ENCODE results near the gene PTPRCAP. TPM values are rescaled to one million over a fixed set of nuclear protein-coding genes. Genes with fewer than 3 reads are reported as not detected.
"Not testable (repeated sequence)": the region's sequence is repeated elsewhere in the genome, so short reads cannot be mapped to it uniquely, and the experiment has no call there.

The PTPRCAP gene
- total RNA-seq, 1 experiment from 2014 or later, result 0.56 TPM

DNA sequence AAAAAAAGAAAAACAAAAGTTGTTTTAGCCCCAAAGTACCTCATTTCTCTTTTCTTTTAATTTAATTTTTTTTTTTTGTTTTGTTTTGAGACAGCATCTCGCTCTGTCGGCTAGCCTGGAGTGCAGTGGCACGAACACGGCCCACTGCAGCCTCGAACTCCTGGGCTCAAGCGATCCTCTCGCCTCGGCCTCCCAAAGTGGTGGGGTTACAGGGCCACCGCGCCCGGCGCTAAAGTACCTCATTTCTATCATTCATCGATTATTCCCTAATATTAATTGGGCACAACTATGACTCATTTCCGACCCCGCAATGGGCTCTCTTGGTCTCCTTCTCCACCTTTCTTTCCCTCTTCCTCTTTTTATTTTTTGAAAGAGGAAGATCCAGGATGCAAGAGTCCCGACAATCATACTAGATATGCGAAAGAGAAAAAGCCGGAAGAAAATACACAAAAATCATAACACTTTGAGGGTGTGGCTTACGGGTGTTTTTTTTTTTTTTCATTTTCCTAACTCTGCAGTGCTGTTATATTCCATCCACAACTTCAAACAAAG lies 44.9 kb upstream of the PTPRCAP start:
- Histone ChIP-seq H3K4me1 (ENCODE audit: insufficient read depth, low read length, poor library complexity, severe bottlenecking) (peaks cover 9% of the 10 kb centered on the region), H3K9me3 (ENCODE audit: low read depth, low read length, poor library complexity, severe bottlenecking) (no peaks in the 10 kb centered on the region), H3K4me3 (ENCODE audit: low read depth, low read length, poor library complexity, severe bottlenecking) (peak overlapping the region; percentile 54), H3K36me3 (ENCODE audit: insufficient read depth, low read length, poor library complexity, severe bottlenecking) (no peaks in the 10 kb centered on the region), H3K27me3 (replicated peaks; ENCODE audit: insufficient read depth, low read depth, low read length, poor library complexity) (no peaks in the 10 kb centered on the region), H3K27ac (ENCODE audit: low read depth, low read length, poor library complexity, severe bottlenecking) (peak overlapping the region; percentile 76)
- intact Hi-C loops (cut with micrococcal nuclease; ENCODE audit: unreplicated experiment), result no loop called here
- TF ChIP-seq CTCF (conservative IDR thresholded peaks at IDR 0.05; ENCODE audit: low read depth, low read length) (no peak), EZH2 (IDR thresholded peaks at IDR 0.05; ENCODE audit: borderline replicate concordance, low read depth, low read length, poor library complexity, severe bottlenecking) (no peak)
- TSS peak; percentile 85 for BruUV-seq (replicated peaks)
- no peak for DNase-seq (ENCODE audit: low spot score)
- POLR2A ChIA-PET (ENCODE audit: low non-redundant PET), result no interaction called here
- CTCF ChIA-PET, result no interaction called here

DNA sequence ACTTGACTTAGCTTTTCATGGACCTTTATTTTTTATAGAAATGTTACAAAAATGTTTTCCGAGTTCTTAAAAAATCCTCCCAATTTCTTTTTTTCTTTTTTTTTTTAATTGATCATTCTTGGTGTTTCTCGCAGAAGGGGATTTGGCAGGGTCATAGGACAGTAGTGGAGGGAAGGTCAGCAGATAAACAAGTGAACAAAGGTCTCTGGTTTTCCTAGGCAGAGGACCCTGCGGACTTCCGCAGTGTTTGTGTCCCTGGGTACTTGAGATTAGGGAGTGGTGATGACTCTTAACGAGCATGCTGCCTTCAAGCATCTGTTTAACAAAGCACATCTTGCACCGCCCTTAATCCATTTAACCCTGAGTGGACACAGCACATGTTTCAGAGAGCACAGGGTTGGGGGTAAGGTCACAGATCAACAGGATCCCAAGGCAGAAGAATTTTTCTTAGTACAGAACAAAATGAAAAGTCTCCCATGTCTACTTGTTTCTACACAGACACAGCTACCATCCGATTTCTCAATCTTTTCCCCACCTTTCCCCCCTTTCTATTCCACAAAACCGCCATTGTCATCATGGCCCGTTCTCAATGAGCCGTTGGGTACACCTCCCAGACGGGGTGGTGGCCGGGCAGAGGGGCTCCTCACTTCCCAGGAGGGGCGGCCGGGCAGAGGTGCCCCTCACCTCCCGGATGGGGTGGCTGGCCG lies 40.0 kb upstream of the PTPRCAP start:
- H3K36me3 ChIP-seq (ENCODE audit: insufficient read depth, low read length, poor library complexity, severe bottlenecking); H3K4me1 ChIP-seq (ENCODE audit: insufficient read depth, low read length, poor library complexity, severe bottlenecking); CTCF ChIA-PET; H3K4me3 ChIP-seq (ENCODE audit: low read depth, low read length, poor library complexity, severe bottlenecking); H3K27me3 ChIP-seq (replicated peaks; ENCODE audit: insufficient read depth, low read depth, low read length, poor library complexity); POLR2A ChIA-PET (ENCODE audit: low non-redundant PET); H3K27ac ChIP-seq (ENCODE audit: low read depth, low read length, poor library complexity, severe bottlenecking); H3K9me3 ChIP-seq (ENCODE audit: low read depth, low read length, poor library complexity, severe bottlenecking); DNase-seq (ENCODE audit: low spot score); BruUV-seq (replicated peaks); intact Hi-C loops (cut with micrococcal nuclease; ENCODE audit: unreplicated experiment): not testable (repeated sequence)

DNA sequence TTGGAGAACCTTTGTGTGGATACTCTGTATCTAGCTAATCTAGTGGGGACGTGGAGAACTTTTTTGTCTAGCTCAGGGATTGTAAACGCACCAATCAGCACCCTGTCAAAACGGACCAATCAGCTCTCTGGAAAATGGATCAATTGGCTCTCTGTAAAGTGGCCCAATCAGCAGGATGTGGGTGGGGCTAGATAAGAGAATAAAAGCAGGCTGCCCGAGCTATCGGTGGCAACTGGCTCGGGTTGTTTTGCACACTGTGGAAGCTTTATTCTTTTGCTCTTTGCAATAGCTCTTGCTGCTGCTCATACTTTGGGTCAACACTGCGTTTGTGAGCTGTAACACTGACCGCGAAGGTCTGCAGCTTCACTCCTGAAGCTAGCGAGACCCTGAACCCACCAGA lies 39.2 kb upstream of the PTPRCAP start:
- POLR2A ChIA-PET (ENCODE audit: low non-redundant PET); H3K27ac ChIP-seq (ENCODE audit: low read depth, low read length, poor library complexity, severe bottlenecking); BruUV-seq (replicated peaks); H3K27me3 ChIP-seq (replicated peaks; ENCODE audit: insufficient read depth, low read depth, low read length, poor library complexity); H3K4me3 ChIP-seq (ENCODE audit: low read depth, low read length, poor library complexity, severe bottlenecking); CTCF ChIA-PET; H3K36me3 ChIP-seq (ENCODE audit: insufficient read depth, low read length, poor library complexity, severe bottlenecking); H3K9me3 ChIP-seq (ENCODE audit: low read depth, low read length, poor library complexity, severe bottlenecking); intact Hi-C loops (cut with micrococcal nuclease; ENCODE audit: unreplicated experiment); H3K4me1 ChIP-seq (ENCODE audit: insufficient read depth, low read length, poor library complexity, severe bottlenecking); DNase-seq (ENCODE audit: low spot score): not testable (repeated sequence)

DNA sequence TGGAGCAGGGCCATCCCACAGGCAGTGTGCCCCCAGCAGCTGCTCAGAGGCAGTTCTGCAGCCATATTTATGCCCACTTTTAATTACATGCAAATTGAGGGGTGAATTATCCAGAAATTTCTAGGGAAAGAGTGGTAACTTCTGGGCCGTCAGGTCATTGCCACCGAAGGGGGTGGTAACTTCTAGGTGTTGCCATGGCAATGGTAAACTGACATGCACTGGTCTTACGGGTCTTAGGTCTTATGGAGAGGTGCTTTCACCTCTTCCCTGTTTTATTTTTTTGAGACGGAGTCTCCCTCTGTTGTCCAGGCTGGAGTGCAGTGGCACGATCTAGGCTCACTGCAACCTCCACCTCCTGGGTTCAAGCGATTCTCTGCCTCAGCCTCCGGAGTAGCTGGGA lies 35.4 kb upstream of the PTPRCAP start:
- Histone ChIP-seq H3K4me3 (ENCODE audit: low read depth, low read length, poor library complexity, severe bottlenecking) (no peak overlapping the region), H3K36me3 (ENCODE audit: insufficient read depth, low read length, poor library complexity, severe bottlenecking) (no peaks in the 10 kb centered on the region), H3K9me3 (ENCODE audit: low read depth, low read length, poor library complexity, severe bottlenecking) (no peaks in the 10 kb centered on the region), H3K27ac (ENCODE audit: low read depth, low read length, poor library complexity, severe bottlenecking) (no peak overlapping the region), H3K27me3 (replicated peaks; ENCODE audit: insufficient read depth, low read depth, low read length, poor library complexity) (no peaks in the 10 kb centered on the region), H3K4me1 (ENCODE audit: insufficient read depth, low read length, poor library complexity, severe bottlenecking) (no peaks in the 10 kb centered on the region)
- BruUV-seq (replicated peaks), result no TSS peak
- DNase-seq (ENCODE audit: low spot score), result no peak
- TF ChIP-seq EZH2 (IDR thresholded peaks at IDR 0.05; ENCODE audit: borderline replicate concordance, low read depth, low read length, poor library complexity, severe bottlenecking), result no peak
- ChIA-PET CTCF (no interaction called here), POLR2A (ENCODE audit: low non-redundant PET) (no interaction called here)
- intact Hi-C loops (cut with micrococcal nuclease; ENCODE audit: unreplicated experiment), result no loop called here
